Immature natural killer cell (primary cell): ENCODE data around the gene RASAL2. TPM values are rescaled to one million over a fixed set of nuclear protein-coding genes. Genes with fewer than 3 reads are reported as not detected.
"Not testable (repeated sequence)": the region's sequence is repeated elsewhere in the genome, so short reads cannot be mapped to it uniquely, and the experiment has no call there.

Experiments
- DNase-seq, 3 donors: peaks; one replicate each; pipeline ENCODE4 v3.0.0; 2022; ENCODE audit warnings: mixed read lengths in 1 of 3
- H3K27ac Mint-ChIP-seq, 6 donors: one replicate each; pipeline ENCODE4 v1.8.0; 2020; ENCODE audit warnings: mixed read lengths in 6 of 6, mild to moderate bottlenecking in 5 of 6, inconsistent platforms in 4 of 6, moderate library complexity in 3 of 6
- H3K27me3 Mint-ChIP-seq, 3 donors: one replicate each; pipeline ENCODE4 v1.8.0; 2020 to 2021; ENCODE audit warnings: low read depth in 3 of 3, mild to moderate bottlenecking in 3 of 3, mixed read lengths in 3 of 3, moderate library complexity in 3 of 3, inconsistent platforms in 1 of 3
- H3K36me3 Mint-ChIP-seq, 3 donors: one replicate each; pipeline ENCODE4 v1.8.0; 2020; ENCODE audit warnings: mixed read lengths in 3 of 3, inconsistent platforms in 2 of 3, mild to moderate bottlenecking in 2 of 3
- H3K4me1 Mint-ChIP-seq, 2 donors: one replicate each; pipeline ENCODE4 v1.8.0; 2020; ENCODE audit warnings: inconsistent platforms in 2 of 2, mild to moderate bottlenecking in 2 of 2, mixed read lengths in 2 of 2, moderate library complexity in 1 of 2
- H3K4me3 Mint-ChIP-seq, 5 donors: one replicate each; pipeline ENCODE4 v1.8.0; 2020; ENCODE audit warnings: mild to moderate bottlenecking in 5 of 5, mixed read lengths in 5 of 5, inconsistent platforms in 3 of 5, moderate library complexity in 3 of 5
- H3K9me3 Mint-ChIP-seq, 6 donors: one replicate each; pipeline ENCODE4 v1.8.0; 2020; ENCODE audit warnings: mild to moderate bottlenecking in 6 of 6, mixed read lengths in 6 of 6, inconsistent platforms in 4 of 6, moderate library complexity in 3 of 6
- polyA plus RNA-seq, 3 donors: library from polyadenylated mRNA; unstranded; fragments of 300-500 nt; fragmentation: Illumina TruSeq; gene quantifications; one replicate each; pipeline ENCODE4 v1.2.3, GENCODE V29; 2021

Gene RASAL2
- polyA plus RNA-seq, 3 donors from 2014 or later, result not detected

DNA sequence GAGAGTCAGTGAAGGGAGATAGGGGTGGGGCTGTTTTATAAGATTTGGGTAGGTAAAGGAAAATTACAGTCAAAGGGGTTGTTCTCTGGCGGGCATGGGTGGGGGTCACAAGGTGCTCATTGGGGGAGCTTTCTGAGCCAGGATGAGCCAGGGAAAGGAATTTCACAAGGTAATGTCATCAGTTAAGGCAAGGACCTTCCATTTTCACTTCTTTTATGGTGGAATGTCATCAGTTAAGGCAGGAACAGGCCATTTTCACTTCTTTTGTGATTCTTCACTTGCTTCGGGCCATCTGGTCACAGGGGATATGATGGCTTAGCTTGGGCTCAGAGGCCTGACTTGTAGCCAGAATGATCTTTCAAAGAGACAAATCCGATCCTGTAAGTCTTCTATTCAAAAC, 159.7 kb downstream of the RASAL2 start:
- not testable (repeated sequence) for H3K4me1 Mint-ChIP-seq, H3K27me3 Mint-ChIP-seq, H3K27ac Mint-ChIP-seq, H3K36me3 Mint-ChIP-seq, DNase-seq, H3K4me3 Mint-ChIP-seq
- H3K9me3 Mint-ChIP-seq, result peaks cover 12 to 40% (median 16%) of the 10 kb centered on the region in 6 donors

DNA sequence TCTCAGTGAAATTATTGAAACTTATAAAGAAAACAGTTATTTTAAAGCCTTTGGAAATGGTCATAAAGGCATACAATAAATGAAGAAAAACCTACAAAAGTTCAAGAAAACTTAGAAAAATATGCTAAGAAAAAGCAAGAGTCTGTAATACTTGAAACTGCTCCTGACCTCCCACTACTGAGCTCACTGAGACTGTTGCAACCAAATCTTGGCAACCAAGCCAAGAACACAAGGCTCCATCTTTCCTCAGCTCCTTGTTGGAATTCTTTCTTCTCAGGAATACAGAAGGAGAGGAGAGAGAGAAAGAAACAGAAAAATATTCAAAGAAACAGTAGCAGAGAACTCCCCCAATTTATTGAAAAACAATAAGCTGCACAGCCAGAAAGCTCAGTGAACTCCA, 160.5 kb downstream of the RASAL2 start:
- Mint-ChIP-seq H3K36me3 (no peaks in the 10 kb centered on the region), H3K27me3 (no peaks in the 10 kb centered on the region), H3K4me1 (no peaks in the 10 kb centered on the region)

DNA sequence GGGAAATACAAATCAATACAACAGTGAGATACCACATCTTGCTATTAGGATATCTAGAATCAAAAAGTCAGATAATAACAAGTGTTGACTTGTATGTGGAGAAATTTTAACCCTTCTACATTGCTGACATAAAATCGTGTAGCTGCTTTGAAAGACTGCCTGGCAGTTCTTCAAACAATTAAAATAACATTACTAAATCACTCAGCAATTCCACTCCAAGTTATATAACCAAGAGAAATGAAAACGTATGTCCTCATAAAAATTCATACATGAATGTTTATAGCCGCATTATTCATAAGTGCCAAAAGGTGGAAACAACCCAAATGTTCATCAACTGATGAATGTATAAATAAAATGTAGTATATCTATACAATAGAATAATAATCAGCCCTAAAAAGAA, 164.6 kb downstream of the RASAL2 start:
- H3K27me3 Mint-ChIP-seq, result no peaks in the 10 kb centered on the region
- no peak overlapping the region for H3K27ac Mint-ChIP-seq

More for the DNA sequence above, 160.5 kb downstream of the RASAL2 start:
- peaks cover 8 to 37% (median 14%) of the 10 kb centered on the region in 6 donors for H3K9me3 Mint-ChIP-seq
- DNase-seq, result no peak
- no peak overlapping the region for H3K4me3 Mint-ChIP-seq
- no peak overlapping the region for H3K27ac Mint-ChIP-seq

DNA sequence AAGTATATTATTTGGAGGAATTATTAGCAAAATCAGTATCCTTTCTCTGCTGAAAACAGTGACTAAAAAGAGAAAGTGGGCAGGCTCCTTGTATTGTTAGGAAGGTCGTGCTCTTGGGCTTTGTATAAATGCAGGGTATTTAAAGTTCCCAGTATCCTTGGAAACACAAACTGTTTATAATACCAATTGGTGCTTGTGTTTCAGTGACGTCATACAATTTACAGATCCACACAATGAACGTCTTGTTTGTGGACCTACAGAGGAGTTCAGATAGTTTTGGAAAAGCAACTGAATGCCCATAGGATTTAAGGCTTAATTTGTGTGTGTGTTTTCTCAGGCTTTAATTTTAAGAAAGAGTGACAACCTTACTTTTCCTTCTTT, 168.2 kb downstream of the RASAL2 start:
- no peaks in the 10 kb centered on the region for H3K36me3 Mint-ChIP-seq
- H3K27ac Mint-ChIP-seq, result no peak overlapping the region
- no peak for DNase-seq
- H3K4me3 Mint-ChIP-seq, result no peak overlapping the region
- H3K27me3 Mint-ChIP-seq, result peaks cover 0 to 4% (median under 1%) of the 10 kb centered on the region in 3 donors
- peaks cover 0 to 28% (median 2%) of the 10 kb centered on the region in 6 donors for H3K9me3 Mint-ChIP-seq
- no peaks in the 10 kb centered on the region for H3K4me1 Mint-ChIP-seq

More for the DNA sequence above, 164.6 kb downstream of the RASAL2 start:
- Mint-ChIP-seq H3K4me1 (no peaks in the 10 kb centered on the region), H3K4me3 (no peak overlapping the region), H3K9me3 (peaks cover under 1 to 26% (median 5%) of the 10 kb centered on the region in 6 donors), H3K36me3 (no peaks in the 10 kb centered on the region)
- no peak for DNase-seq

DNA sequence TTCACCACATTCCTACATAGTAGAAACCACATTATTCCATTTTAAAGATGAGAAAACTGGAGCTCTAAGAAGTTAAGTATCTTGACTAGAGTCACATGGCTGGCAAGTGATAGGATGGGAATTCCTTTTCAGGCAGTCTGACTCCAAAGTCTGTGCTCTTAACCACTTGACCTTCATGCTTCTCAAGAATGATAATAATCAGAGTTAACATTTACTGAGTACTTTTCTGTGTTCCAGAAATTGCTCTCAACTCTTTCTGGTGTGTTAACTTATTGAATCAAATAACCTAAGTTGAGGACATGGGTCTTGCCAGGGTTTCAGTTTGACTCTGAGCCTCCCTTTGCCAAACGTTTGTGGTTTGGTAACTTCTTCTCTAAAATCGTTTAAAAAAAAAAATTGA, 169.4 kb downstream of the RASAL2 start:
- Mint-ChIP-seq H3K4me3 (no peak overlapping the region), H3K27me3 (peaks cover 0 to 4% (median 1%) of the 10 kb centered on the region in 3 donors), H3K36me3 (no peaks in the 10 kb centered on the region), H3K27ac (no peak overlapping the region), H3K9me3 (peaks cover 0 to 36% (median 3%) of the 10 kb centered on the region in 6 donors), H3K4me1 (no peaks in the 10 kb centered on the region)
- no peak for DNase-seq

DNA sequence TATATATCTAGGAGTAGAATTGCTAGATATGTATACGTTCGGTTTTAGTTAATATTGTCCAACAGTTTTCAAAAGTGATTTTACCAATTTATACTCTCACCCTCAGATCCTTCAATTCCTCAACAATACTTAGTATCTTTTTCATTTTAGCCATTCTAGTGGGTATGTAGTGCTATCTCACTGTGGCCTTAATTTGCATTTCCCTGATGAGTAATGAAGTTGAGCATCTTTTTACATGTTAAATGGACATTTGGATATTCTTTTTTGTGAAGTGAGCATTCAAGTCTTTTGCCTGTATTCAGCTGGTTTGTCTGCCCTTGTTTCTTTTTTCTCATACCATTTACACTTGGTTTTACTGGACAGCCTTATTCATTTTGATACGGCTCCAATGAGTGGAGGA, 172.2 kb downstream of the RASAL2 start:
- Mint-ChIP-seq H3K4me3 (no peak overlapping the region), H3K9me3 (peaks cover 0 to 27% (median 3%) of the 10 kb centered on the region in 6 donors), H3K36me3 (no peaks in the 10 kb centered on the region), H3K27me3 (peaks cover 0 to 4% (median 1%) of the 10 kb centered on the region in 3 donors), H3K27ac (no peak overlapping the region), H3K4me1 (no peaks in the 10 kb centered on the region)
- DNase-seq, result no peak

DNA sequence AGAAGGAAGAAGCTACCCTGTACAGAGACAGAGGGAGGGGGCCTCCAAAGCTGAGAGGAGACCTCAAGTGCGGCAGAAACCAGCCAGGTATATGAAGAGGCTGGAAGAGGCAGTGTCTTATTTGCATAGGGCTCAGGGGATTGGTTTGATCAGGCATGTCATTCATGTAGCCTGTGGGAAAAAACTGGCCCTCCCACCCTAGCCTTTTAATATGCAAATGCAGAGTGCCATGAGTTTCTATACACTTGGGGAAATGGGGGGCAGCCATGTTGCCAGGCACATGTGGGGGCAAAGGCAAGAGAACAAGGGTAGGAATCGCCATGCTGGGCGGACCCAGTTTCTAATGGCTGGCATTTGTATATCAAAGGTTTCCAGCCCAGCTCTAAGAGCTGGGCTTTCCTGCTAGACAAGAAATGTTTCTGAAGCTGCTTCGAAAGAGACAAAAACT, 172.7 kb downstream of the RASAL2 start:
- Mint-ChIP-seq H3K27ac (no peak overlapping the region), H3K4me1 (no peaks in the 10 kb centered on the region), H3K27me3 (peaks cover 0 to 5% (median 1%) of the 10 kb centered on the region in 3 donors), H3K9me3 (peaks cover 0 to 27% (median 3%) of the 10 kb centered on the region in 6 donors), H3K4me3 (no peak overlapping the region), H3K36me3 (no peaks in the 10 kb centered on the region)
- DNase-seq, result no peak

DNA sequence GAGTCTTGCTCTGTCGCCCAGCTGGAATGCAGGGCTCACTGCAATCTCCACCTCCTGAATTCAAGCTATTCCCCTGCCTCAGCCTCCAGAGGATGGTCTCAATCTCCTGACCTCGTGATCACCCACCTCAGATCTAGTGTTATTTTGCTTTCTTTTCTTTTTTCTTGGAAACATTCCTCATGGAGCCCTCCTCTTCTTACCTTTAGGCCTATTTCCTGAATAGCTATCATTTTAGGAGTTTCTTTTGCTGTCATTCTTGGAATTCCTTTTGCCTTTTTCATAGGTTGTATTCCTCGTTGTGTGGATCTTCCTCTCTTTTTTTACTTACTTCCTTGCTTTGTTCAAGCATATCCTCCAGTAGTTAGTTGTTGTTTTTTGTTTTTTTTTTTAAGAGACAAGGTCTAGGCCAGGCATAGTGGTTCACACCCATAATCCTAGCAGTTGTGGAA, 173.8 kb downstream of the RASAL2 start:
- no peak for DNase-seq
- Mint-ChIP-seq H3K4me1 (no peaks in the 10 kb centered on the region), H3K4me3 (no peak overlapping the region), H3K9me3 (peaks cover 0 to 27% (median 3%) of the 10 kb centered on the region in 6 donors), H3K36me3 (no peaks in the 10 kb centered on the region), H3K27me3 (peaks cover 0 to 8% (median 1%) of the 10 kb centered on the region in 3 donors), H3K27ac (no peak overlapping the region)

DNA sequence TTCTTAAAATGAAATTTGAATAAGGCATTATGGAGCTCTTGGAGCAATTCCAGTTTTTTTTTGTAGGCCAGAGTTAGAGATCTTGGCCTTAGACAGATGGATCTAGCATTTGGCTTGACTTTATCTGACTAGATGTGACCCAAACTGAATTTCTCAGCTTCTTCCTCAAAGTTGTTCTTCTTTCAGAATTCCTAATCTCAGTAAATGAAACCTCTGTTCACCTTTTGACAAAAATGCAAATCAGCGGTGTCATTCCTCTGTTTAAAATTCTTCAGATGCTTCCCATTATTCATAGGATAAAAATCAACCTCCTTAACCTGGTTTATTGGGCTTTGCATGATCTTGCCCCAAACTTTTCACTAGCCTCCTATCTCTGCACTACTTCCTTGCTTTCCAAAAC, 177.6 kb downstream of the RASAL2 start:
- peaks cover 0 to 19% (median 4%) of the 10 kb centered on the region in 6 donors for H3K9me3 Mint-ChIP-seq
- H3K27ac Mint-ChIP-seq, result no peak overlapping the region
- H3K27me3 Mint-ChIP-seq, result peaks cover 0 to 7% (median 3%) of the 10 kb centered on the region in 3 donors
- DNase-seq, result no peak
- H3K4me3 Mint-ChIP-seq, result no peak overlapping the region
- no peaks in the 10 kb centered on the region for H3K36me3 Mint-ChIP-seq
- no peaks in the 10 kb centered on the region for H3K4me1 Mint-ChIP-seq

DNA sequence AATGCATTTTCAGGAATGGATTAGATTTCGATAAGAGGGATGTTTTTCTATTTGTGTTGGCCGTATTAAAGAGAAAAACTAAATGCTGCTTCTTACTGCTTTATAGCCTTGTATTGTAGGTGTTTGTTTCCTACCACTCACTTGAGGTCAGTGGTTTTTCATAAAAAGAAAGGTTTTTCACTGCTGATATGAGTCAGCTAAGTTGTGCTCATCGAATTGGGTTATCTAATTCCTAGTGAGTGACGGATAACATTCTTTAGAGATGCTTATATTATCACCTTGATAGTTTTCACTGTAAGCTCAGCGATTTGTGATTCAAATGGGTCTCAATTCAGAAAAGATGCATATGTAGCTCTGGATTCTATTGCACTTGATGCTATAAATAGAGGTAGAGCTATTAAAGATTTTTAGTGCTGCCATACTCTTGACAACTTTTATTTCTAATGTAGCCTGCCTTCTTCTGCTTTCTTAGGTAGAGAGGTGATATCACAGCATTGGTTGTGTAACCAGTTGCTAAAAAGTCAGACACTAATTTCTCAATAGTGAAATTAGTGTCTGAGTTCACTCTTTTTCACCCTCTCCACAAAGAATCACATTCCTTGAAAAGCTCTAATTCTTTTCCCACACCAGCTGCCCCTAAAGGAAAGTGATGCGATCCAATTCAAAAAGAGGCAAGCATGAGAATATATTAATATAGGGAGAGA, 180.0 kb downstream of the RASAL2 start:
- no peak for DNase-seq
- H3K4me3 Mint-ChIP-seq, result no peak overlapping the region
- no peak overlapping the region for H3K27ac Mint-ChIP-seq
- no peaks in the 10 kb centered on the region for H3K36me3 Mint-ChIP-seq
- peaks cover 0 to 4% (median 2%) of the 10 kb centered on the region in 3 donors for H3K27me3 Mint-ChIP-seq
- H3K9me3 Mint-ChIP-seq, result peaks cover 0 to 4% (median 0%) of the 10 kb centered on the region in 6 donors
- H3K4me1 Mint-ChIP-seq, result no peaks in the 10 kb centered on the region

DNA sequence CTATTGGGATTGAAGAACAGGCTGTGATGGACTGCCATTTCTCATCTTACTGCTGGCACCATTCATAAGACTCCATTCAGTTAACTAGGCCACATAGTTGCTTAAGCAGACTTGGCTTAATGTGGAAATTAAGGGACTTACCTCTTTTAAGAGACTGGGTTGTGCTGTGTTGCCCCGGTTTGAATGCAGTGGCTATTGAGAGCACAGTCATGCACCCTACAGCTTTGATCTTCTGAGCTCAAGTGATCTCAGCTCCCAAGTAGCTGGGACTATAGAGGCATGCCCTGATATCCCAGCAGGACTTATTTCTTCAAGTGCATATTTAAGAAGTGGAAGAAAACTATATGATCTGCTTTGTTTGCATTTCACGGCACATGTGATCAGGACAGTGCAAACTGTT, 181.1 kb downstream of the RASAL2 start:
- H3K36me3 Mint-ChIP-seq, result no peaks in the 10 kb centered on the region
- no peaks in the 10 kb centered on the region for H3K4me1 Mint-ChIP-seq
- H3K9me3 Mint-ChIP-seq, result peaks cover 0 to 5% (median 0%) of the 10 kb centered on the region in 6 donors
- no peak overlapping the region for H3K4me3 Mint-ChIP-seq
- H3K27me3 Mint-ChIP-seq, result peaks cover 0 to 4% (median 2%) of the 10 kb centered on the region in 3 donors
- no peak overlapping the region for H3K27ac Mint-ChIP-seq
- DNase-seq, result no peak

DNA sequence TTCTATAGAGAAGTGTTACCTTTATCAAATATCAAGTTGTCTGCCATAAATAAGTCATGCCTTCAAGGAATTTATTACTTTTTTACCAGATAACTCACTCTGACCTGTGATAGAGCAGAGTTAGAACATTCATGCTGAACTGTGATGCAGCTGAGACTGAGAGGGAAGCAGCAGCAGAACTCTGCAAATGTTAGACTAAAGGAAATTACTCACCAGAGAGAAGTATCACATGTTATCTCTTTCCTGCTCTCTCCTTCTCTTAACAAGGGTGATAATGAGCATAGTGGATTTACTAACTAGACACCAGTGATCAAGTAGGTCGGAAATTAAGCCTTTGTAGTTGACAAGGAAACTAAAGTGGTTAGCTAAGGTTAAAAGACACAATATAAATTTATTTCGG, 181.6 kb downstream of the RASAL2 start:
- Mint-ChIP-seq H3K27ac (no peak overlapping the region), H3K36me3 (no peaks in the 10 kb centered on the region), H3K27me3 (peaks cover 0 to 4% (median 2%) of the 10 kb centered on the region in 3 donors), H3K4me3 (no peak overlapping the region), H3K4me1 (no peaks in the 10 kb centered on the region), H3K9me3 (peaks cover 0 to 5% (median 0%) of the 10 kb centered on the region in 6 donors)
- no peak for DNase-seq

DNA sequence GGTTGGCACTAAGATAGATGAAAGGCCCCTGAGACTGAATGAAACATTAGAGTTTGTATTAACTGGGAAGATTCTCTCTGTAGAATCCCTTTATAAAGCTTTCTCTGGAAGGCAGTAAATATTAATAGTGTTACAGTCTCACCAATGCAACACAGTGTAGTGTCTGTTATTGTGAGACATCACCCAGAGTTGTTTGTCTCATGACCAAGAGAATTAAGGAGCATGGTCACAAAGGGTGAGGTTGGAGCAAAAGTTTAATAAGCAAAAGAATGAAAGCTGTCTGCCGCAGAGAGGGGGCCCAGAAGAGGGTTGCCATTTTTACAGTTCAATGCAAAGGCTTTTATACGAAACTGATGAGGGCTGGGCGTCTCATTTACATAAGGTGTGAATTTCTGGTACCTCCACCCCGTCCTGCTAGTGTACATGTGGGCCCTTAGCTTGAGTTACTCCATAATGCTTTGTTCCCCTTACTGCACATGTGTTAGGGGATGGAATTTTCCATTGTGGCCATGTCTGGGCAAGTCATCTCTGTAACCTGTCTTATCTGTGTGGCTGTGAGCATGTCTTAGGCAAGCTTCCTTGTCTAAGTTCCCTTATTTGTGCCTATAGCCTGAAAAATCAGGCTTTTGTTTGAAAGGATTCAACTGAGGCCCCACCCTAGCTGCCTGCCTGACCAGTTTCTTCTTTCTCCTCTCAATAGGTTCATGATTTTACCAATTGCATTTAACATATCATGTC, 184.1 kb downstream of the RASAL2 start:
- H3K4me3 Mint-ChIP-seq, result no peak overlapping the region
- peaks cover 0 to 5% (median 0%) of the 10 kb centered on the region in 6 donors for H3K9me3 Mint-ChIP-seq
- peaks cover 0 to under 1% of the 10 kb centered on the region in 2 donors for H3K4me1 Mint-ChIP-seq
- H3K36me3 Mint-ChIP-seq, result no peaks in the 10 kb centered on the region
- no peak for DNase-seq
- H3K27me3 Mint-ChIP-seq, result peaks cover 0 to 2% (median 0%) of the 10 kb centered on the region in 3 donors
- H3K27ac Mint-ChIP-seq, result no peak overlapping the region
